Measurements from ENCODE around the gene LHFPL4.
"Not testable (repeated sequence)": the region's sequence is repeated elsewhere in the genome, so short reads cannot be mapped to it uniquely, and the experiment has no call there.

Gene LHFPL4
- 0 to 3.0 (median 0) reads per million in 17 experiments for total RNA-seq

DNA sequence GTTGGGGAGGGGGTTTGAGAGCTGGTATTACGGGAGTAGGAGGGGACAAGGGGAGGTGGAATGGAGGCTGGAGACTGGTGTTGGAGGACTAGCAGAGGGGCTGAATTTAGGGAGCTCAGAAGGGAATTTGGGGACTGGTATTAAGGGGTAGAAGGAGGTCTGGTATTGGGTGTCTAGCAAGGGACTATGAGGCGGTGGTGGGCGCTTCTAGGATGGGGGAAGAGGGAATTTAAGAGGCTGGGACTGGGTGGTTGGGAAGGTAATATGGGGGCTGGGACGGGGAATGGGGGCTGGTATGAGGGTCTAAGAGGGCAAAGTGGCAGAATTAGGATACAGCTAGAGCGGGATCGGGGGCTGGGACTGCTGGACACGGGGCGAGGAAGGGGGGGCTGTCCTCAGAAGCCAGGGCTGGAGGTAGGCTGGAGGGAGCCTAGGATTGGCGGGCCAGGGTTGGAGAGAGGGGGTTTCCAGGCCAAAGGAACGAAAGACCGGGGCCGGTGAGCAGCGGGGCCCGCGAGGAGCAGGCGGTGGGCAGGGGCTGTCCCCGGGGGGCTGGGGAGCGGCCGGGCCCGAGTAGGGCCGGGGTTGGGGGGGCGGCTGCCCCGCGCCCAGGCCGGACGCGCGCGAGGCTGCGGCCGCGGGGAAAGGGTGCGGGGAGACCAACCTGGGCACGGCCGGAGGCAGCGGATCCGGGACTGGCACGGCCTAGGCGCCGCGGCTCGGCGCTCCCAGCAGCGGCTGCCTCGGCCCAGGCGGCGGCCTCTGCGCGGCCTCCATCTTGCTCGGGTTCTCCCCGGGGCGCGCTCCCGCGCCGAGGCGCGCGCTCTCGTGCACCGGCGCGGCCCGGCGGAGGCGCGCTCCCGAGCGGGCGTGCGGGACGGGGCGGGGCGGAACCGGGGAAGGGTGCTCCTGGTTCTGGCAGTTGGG lies at the start of gene LHFPL4:
TSS of gene LHFPL4 (minus strand) at position 802 of the 927 bp plus-strand sequence. CDS start 1,143 bp downstream, outside the sequence.
- no peak for DNase-seq

DNA sequence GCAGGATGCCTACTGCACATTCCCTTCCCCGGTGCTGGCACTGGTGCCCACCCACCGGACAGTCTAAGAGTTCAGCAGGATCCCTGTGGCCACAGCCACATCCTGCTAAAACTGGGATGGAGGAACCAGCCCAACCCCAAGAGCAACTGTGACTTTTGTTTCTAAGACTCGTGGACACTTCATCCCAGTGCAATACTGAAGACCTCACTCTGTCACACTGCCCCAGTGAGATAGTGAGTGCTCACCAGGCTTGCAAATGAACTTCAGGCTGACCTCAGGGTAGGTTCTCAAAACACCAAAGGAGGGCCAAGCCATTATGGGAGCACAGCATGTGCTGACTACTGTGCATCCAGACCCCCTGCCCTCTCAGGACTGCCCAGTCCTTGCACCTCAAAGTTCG lies 49.0 kb upstream of the LHFPL4 start:
- no peak for DNase-seq

DNA sequence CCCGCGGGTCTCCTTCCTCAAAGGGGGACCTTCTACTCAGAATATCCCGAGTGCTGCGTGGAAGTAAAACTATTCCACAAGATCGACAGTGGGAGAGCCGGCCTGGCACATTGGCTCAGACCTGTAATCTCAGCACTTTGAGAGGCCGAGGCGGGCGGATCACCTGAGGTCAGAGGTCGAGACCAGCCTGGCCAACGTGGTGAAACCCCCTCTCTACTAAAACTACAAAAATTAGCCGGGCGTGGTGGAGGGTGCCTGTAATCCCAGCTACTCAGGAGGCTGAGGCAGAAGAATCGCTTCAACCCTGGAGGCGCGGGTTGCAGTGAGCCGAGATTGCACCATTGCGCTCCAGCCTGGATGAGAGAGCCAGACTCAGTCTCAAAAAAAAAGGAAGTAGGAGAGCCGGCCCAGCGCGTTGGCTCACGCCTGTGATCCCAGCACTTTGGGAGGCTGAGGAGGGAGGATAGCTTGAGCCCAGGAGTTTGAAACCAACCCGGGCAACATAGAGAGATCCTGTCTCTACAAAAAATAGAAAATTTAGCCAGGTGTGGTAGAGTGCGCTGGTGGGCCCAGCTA lies 47.5 kb upstream of the LHFPL4 start:
- peak in 2 of 4 experiments; percentile 8 to 10 for DNase-seq

DNA sequence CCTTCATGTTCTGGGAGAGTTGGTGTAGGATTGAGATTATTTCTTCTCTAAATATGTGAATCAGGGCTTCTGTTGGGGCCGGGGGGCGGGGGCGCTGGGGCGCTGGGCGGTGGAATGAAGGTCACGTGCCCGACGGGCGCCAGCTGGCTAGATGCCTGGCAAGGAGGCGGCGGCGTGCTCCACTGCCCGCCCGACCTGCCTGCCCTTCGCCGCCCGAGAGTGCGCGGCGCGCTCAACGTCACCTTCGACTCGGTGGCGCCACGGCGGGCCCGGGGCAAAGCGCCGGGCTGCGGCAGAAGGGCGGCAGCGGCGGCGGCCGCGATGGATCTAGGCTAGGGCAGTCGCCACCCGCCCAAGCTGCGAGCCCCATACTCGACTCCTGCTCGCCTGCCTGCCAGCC lies 47.0 kb upstream of the LHFPL4 start:
- DNase-seq: peak in 2 of 4 experiments; percentile 6 to 23

DNA sequence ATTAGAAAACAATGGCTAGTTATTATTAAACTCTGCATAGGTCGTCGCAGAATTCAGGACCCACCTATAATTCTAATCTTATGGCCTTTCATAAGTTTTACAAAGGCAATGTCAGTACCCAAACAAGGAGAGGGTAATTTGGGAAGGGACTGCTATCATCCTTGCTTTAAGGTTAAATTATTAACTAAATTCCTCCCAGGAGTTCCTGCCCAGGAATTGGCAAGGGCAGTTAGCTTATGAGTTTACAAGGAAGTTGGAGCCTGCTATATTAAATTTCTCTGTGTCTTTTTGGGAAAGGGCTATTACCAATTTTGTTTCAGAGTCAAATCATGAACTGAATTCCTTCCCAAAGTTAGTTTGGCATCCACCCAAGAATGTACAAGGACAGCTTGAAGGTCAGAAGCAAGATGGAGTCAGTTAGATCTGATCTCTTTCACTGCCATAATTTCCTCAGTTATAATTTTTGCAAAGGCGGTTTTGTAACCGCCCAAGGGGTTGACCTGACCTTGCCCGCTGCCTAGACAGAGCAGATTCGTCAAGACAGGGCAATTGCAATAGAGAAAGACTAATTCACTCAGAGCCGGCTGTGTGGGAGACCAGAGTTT lies 45.3 kb upstream of the LHFPL4 start:
- no peak for DNase-seq

DNA sequence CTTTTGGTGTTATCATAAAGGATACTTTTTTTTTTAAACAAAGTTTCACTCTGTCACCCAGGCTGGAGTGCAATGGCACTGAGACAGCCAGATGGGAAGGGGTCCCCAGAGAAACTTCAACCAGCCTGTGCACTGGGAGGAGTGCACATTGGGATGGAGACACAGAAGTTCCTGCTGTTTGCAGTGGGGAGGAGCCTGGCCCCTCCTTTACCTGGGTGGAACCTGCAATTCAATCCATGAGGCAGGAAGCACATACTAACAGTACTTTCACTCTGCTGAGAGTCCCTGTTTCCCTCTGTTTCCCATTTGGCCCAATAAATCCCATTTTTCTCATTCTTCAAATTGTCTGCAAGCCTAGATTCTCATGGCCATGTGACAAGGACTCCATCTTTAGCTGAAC lies 42.3 kb upstream of the LHFPL4 start:
- DNase-seq: no peak

DNA sequence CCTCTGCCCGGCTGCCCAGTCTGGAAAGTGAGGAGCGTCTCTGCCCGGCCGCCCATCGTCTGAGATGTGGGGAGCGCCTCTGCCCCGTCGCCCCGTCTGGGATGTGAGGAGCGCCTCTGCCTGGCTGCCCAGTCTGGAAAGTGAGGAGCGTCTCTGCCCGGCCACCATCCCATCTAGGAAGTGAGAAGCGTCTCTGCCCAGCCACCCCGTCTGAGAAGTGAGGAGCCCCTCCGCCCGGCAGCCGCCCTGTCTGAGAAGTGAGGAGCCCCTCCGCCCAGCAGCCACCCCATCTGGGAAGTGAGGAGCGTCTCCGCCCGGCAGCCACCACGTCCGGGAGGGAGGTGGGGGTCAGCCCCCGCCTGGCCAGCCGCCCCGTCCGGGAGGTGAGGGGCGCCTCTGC lies 38.2 kb upstream of the LHFPL4 start:
- DNase-seq: not testable (repeated sequence)

DNA sequence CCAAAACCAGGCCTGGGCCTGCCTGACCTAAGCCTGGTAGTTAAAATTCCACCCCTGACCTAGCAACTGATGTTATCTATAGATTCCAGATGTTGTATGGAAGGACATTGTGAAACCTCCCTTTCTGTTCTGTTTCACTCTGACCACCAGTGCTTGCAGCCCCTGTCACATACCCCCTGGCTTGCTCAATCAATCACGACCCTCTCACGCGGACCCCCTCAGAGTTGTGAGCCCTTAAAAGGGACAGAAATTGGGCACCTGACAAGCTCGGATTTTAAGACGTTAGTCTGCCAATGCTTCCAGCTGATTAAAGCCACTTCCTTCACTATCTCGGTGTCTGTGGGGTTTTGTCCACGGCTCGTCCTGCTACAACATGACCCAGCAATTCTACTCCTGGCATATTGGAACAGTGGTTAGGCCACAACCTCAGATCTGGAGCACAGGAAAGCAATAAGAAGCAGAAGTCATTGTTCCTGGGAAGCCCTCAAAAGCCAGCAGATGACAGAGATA lies 36.7 kb upstream of the LHFPL4 start:
- peak; percentile 4 to 8 (median 5) for DNase-seq

DNA sequence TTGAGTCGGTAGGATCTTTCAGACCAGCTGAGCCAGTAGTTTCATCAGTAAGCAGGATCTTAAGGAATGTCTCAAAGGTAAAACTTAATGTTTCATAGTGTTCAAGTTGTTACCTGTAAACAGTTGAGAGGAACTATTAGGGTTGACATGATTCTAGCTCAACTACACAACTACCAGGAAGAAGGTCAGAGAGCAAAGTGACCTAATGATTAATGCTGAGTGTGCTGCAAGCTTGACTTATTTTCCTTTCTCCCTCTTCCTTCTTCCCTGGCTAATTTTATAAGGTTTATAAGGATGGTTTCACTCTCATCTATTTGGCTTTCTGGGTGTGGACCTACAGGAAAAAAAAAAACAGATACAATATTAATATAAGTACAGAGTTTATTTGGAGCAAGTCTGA lies 30.2 kb upstream of the LHFPL4 start:
- DNase-seq: no peak

DNA sequence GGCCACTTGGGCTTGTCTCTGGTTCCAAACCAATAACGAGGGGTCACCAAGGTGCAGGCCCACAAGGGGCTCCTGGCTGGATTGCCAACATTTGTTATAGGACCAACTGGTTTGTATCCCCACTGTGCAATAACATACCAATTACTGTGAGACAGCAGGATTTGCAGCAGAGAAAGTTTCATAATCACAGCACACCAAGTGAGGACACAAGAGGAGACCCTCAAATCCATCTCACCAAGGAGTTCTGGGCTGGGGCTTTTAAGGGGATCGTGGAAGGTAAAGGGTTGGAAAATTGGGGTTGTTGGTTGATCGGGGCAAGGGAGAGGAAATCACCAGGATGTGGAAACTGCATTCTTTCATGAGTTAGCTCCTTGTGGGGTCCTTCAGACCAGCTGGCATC lies 29.7 kb upstream of the LHFPL4 start:
- DNase-seq: no peak

DNA sequence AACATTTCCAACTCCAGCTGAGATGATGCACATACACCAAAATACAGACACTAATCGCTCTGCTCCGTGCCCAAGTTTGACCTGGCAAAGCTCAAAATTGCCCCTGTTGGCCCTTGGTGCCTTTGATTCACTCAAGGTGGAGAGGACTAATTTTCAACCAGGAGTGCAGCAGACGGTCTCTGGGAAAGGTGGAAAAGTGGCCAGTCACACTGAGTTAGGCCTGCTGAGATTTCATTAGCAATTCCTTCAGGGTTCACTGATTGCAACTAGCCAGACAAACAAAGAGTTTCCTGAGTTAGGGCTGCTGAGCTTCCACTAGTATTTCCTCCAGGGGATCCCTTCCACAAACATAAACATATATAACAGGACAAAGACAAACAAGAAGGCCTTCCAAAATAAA lies 28.7 kb upstream of the LHFPL4 start:
- no peak for DNase-seq

DNA sequence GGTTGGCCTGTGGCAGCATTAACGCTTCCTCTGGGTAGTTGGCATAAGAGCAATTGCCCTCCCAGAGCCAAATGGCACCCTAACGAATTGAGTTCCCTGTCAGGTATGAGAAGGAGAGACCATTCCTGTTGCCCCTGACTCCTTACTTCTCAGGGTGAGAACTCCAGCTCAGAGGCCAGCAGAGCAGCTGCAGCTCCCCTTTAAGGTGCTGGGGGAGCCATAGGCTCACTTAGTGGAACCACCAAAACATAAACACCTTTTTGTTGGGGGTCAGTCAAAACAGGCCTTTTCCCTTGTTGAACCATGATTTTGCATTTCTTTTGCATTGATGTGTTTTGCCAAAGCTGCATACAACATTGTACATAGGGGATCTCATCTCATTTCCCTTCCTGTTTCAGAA lies 28.1 kb upstream of the LHFPL4 start:
- no peak for DNase-seq

DNA sequence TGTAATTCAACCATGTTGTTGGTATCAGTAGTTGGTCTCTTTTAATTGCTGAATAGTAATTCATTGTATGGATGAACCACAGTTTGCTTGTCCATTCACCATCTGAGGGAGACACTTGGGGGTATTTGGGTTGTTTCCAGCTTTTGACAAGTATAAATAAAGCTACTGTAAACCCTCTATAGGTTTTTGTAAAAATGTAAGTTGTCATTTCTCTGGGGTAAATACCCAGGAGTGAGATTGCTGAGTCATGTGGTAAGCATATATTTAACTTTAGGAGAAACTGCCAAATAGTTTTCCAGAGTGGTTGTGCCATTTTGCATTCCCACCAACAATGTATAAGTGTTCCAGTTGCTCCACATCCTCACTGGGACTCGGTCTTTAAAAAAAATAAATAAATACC lies 15.4 kb upstream of the LHFPL4 start:
- no peak for DNase-seq

DNA sequence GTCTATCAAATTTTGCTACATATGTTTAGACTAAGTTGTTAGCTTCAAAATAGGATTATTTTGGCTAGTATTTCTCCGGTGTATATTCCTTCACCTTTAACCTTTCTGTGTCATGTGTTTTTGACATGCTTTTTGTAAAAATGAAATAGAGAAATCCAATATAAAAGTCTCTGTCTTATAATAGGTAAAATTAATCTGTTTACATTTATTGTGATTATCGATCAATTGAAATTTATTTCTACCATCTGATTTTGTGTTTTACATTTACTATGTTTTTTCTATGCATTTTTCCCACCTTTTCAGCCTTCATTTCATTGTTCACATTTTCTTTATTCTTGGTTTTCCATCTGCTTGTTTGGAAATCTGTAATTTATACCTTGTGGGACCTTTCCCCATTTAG lies 11.7 kb upstream of the LHFPL4 start:
- DNase-seq: no peak

DNA sequence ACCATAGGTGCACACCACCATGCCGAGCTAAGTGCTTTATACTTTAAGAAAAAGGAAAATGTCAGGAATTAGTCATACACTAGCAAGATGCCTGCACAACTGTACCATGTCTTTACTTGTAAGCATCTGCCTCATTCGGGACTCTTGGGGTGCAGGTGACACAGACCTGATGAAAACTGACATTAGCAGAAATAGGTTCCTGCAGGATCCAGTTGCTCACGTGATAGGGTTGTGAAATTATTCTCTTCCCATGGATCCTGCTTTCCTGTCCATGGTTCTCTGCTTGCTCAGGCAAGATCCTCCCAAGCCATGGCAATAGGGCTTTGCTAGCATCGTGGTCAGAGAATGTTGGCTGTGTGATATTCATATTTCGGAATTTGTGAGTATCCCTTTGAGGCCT lies 10.2 kb upstream of the LHFPL4 start:
- no peak for DNase-seq

DNA sequence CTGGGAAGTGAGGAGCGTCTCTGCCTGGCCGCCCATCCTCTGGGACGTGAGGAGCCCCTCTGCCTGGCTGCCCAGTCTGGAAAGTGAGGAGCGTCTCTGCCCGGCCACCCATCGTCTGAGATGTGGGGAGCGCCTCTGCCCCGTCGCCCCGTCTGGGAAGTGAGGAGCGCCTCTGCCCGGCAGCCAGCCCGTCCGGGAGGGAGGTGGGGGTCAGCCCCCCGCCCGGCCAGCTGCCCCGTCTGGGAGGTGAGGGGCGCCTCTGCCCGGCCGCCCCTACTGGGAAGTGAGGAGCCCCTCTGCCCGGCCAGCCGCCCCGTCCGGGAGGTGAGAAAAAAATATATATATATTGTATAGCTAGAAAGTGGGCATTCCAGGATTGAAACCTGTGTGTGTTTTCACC lies 6.4 kb upstream of the LHFPL4 start:
- not testable (repeated sequence) for DNase-seq

DNA sequence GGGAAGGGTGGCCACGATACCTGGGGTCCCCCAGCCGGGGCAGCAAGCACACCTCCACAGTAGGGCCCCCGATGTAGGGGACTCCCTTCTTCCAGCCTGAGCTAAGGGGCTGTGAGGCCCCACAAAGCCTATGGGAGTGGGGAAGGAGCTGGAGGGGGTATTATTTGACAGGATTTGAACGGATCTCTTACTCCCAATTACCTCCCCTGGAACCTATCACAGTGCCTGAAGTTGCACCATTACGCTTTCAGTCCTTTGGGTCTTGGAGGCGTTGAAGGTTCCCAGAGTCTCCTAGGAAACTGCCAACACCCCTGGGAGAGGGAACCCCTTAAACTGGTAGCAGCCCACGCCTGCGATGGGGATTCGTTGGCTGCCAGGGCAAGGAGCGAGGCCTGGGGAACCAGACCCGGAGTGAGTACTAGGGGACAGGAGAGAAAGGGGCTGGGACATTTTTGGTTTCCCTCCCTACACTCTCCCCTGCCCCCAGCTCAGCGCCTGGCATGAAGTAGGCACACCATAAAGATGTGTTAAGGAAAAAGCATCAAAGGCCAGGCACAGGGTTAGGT lies 409 bp upstream of the LHFPL4 start:
- no peak for DNase-seq

DNA sequence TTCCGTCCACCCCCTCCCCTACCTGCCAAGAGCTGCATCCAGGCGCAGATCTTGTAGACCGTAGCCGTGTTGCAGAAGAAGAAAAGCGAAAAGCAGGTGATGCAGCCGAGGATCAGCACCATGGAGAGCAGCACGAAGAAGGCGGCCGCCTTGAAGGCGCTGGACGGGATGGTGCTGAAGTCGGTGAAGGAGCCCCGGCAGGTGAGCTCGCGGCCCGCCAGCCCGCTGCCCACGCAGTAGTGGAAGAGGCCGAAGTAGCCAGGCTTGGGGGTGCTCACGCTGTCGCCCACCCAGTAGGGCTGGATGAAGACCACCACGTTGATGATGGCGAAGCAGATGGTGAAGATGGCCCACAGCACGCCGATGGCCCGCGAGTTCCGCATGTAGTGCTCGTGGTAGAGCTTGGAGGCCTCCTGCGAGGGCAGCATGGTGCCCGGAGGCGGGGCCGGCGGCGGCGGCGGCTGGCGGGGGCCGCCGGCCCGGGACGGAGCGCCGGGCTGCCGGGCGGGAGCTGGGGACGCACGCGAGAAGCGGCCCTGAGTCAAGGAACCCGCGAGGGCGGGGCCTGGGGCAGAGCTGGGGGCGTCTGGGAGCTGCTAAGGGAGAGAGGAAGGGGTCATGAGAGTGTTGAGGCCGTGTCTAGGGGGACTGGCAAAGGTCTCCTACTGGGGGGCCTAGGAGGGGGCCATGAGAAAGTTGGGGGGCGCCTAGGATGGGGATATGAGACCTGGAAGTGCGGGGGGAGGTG lies 1.2 kb downstream of the LHFPL4 start:
- DNase-seq: peak; percentile 21 to 66 (median 50)

DNA sequence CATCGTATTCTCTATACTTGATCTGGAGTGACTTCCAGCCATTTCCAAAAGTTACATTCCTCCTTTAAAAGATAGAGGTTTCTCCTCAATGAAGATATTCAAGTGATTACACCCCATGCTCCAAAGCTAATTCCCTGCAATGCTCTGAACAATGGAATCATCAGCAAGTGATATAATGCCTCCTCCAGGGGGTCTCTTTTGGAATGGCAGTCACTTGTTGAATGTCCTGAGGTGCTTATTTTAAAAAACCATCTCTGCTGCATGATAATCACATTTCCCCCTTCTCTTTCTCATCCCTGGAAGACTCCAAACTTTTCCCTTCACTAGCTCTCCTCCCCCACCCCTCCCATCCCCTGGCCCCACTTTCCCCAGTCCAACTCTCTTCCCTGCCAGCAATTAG lies 2.6 kb downstream of the LHFPL4 start:
- DNase-seq: no peak

DNA sequence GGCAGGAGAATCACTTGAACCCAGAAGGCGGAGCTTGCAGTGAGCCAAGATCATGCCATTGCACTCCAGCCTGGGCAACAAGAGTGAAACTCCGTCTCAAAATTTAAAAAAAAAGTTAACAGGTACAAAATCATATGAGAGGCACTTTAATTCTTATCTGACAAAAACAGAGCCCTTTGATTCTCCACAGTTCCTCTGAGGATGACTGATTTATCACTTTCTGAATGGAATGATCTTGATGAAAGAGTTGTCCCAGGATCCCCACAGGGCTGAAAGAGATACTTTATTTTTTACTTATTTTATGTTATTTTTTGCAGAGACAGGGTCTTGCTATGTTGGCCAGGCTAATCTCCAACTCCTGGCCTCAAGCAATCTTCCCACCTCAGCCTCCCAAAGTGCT lies 4.0 kb downstream of the LHFPL4 start:
- no peak for DNase-seq

DNA sequence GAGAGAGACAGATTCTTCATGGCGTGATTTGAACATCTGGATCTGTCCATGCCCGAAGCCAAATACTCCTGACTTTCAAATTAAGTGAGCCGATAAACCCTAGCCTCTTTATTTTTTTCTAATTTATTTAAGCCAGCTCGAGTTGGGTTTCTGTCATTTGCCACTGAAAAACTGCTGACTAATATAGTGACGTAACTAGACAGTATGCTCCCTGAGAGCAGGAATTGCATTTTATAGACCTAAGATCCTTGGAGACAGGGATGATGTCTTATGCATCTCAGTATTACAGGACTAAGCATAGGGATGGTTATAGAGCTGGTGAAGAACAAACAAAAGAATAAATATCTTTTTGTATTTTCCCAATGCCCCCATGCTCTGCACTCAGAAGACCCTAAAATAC lies 4.6 kb downstream of the LHFPL4 start:
- DNase-seq: no peak

DNA sequence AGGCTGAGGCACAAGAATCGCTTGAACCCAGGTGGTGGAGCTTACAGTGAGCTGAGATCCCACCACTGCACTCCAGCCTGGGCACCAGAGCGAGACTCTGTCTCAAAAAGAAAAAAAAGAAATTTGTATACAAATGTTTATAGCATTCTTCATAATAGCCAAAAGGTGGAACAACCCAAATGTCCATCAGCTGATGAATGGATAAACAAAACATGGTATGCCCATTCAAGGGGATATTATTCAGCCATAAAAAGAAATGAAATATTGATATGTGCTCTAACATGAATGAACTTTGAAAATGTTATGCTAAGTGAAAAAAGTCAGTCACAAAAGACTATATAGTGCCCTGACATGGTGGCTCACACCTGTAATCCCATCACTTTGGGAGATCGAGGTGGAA lies 11.4 kb downstream of the LHFPL4 start:
- no peak for DNase-seq
